HG02970 (cell line): Measurements from ENCODE around the gene TDRD12.
"Not testable (repeated sequence)": the region's sequence is repeated elsewhere in the genome, so short reads cannot be mapped to it uniquely, and the experiment has no call there.

Source experiments
- ATAC-seq: cut with Tn5 transposase; IDR thresholded peaks from one replicate; pipeline ENCODE4 v1.9.1; 2021; ENCODE audit warnings: mild to moderate bottlenecking, moderate library complexity, moderate number of reproducible peaks; ENCODE audit not compliant: unreplicated experiment, low FRiP score

TDRD12 gene

DNA sequence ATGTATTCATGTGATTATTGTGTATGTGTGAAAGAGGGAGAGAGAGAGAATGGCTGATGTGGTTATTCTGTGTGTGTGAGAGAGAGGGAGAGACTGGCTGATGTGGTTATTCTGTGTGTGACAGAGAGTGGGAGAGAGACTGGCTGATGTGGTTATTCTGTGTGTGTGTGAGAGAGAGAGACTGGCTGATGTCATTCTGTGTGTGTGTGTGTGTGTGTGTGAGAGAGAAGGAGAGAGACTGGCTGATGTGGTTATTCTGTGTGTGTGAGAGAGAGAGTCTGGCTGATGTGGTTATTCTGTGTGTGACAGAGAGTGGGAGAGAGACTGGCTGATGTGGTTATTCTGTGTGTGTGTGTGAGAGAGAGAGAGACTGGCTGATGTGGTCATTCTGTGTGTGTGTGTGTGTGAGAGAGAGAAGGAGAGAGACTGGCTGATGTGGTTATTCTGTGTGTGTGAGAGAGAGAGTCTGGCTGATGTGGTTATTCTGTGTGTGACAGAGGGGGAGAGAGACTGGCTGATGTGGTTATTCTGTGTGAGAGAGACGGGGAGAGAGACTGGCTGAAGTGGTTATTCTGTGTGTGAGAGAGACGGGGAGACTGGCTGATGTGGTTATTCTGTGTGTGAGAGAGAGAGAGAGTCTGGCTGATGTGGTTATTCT, 26.2 kb downstream of the TDRD12 start:
- not testable (repeated sequence) for ATAC-seq

DNA sequence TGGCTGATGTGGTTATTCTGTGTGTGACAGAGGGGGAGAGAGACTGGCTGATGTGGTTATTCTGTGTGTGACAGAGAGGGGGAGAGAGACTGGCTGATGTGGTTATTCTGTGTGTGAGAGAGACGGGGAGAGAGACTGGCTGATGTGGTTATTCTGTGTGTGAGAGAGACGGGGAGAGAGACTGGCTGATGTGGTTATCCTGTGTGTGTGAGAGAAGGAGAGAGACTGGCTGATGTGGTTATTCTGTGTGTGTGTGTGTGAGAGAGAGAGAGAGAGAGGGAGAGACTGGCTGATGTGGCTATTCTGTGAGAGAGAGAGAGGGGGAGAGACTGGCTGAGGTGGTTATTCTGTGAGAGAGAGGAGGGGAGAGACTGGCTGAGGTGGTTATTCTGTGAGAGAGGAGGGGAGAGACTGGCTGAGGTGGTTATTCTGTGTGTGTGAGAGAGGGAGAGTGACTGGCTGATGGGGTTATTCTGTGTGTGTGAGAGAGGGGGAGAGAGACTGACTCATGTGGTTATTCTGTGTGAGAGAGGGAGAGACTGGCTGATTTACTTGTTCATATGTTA, 27.1 kb downstream of the TDRD12 start:
- not testable (repeated sequence) for ATAC-seq

DNA sequence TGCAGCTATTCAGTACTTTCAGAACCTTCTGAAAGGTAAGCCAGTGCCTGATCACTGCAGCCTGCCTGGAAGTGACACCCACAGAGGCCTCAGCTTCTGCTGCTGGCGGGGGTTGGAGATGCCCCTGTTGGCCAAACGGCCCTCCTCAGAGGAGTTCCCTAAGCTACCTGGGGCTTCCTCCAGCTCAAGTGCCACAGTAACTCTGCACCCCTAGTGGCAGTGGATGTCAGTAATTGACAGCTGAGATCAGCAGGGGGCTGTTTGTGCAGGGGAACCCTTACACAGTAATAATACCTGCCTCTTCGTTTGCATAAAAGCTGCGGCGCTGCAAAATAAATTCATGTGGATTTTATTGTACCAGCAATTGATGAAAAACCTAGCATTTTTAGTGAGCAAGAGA, 28.9 kb downstream of the TDRD12 start:
- no peak for ATAC-seq

DNA sequence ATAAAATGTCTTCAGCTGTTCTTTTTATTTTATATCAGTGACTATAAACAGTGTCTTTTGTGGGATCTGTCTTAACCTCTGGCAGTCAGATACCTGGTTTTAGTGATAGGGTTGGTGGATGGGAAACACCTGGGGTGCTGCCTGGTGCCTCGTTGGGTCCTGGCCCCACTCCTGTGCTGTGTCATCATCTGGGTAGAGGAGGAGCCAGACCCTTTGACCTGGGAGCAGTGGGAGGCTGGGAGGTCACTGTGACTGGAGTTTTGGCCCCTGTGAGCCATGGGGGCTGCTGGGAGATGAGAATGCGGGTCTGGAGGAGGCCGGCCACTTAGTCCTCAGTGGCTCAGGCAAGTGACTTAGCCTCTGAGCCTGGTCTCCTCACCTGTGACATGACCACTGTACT, 29.4 kb downstream of the TDRD12 start:
- ATAC-seq, result no peak

DNA sequence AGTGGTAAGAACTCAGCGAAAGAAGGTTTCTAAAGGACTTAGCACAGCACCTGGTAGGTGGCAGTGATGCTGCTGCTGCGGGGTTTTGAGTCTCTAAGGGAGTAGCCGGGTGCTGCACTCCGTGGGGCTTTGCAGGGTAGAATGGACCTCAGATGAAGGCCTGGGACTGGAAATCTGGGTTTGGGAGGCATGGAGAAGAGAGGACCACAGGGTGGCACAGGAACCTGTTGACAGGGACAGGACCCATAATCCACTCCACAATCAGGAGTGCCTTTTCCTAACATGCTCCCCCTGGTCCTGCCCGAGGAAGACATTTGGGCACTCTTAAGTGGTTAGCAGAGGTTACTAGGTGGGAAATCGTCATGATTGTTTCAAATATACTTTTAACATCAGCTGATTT, 29.8 kb downstream of the TDRD12 start:
- no peak for ATAC-seq

DNA sequence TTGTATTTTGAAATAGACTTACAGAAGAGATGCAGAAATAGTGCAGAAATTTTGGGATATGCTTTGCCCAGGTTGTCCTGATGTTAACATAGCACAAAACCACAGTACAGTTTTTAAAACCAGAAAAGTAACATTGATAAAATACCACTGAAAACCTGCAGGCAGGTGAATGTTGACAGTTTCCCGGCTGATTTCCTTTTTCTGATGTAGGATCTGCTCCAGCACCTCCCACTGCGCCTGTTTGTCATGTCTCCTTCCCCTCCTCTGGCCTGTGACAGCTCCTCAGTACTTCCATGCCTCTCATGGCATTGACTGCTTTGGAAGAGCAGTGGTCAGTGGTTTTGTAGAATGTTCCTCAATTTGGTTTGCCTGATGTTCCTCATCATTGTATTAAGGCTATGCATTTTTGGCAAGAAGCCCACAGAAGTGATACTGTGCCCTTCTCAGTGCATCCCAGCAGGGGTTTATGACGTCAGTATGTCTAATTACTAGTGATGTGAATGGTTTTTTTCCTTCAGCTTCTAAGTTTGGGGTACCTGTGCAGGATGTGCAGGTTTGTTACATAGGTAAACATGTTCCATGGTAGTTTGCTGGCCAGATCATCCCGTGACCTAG, 31.0 kb downstream of the TDRD12 start:
- no peak for ATAC-seq

DNA sequence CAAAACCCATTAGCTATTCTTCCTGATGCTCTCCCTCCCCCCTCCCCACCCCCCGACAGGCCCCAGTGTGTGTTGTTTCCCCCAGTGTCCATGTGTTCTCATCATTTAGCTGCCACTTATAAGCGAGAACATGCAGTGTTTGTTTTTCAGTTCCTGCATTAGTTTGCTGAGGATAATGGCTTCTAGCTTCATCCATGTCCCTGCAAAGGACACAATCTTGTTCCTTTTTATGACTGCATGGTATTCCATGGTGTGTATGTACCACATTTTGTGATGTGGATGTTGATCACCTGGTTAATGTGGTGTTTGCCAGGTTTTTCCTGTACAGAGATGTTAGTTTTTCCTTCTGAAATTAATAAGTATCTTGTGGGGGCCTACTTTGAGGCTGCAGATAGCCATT, 31.5 kb downstream of the TDRD12 start:
- no peak for ATAC-seq

DNA sequence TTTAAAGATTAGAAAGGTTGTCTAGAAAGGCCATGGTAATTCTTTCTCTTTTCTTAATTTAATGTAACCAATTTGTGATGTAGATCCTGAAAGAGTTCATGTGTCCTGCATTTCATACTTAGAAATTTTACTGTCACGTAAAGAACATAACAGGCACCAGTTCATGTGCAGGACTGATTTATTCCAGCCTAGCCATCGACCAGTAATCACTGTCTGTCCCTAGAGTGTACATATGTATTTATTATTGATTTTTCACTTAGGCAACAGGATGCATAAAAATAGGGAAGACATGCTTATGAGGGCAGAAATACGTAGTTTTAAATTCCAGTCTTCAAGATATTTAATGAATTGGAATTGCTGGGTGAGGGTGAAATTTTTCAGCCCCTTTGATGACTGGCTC, 37.6 kb downstream of the TDRD12 start:
- no peak for ATAC-seq

DNA sequence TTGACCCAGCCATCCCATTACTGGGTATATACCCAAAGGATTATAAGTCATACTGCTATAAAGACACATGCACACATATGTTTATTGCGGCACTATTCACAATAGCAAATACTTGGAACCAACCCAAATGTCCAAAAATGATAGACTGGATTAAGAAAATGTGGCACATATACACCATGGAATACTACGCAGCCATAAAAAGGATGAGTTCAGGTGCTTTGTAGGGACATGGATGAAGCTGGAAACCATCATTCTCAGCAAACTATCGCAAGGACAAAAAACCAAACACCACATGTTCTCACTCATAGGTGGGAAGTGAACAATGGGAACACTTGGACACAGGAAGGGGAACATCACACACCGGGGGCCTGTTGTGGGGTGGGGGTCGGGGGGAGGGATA, 45.8 kb downstream of the TDRD12 start:
- ATAC-seq, result not testable (repeated sequence)

DNA sequence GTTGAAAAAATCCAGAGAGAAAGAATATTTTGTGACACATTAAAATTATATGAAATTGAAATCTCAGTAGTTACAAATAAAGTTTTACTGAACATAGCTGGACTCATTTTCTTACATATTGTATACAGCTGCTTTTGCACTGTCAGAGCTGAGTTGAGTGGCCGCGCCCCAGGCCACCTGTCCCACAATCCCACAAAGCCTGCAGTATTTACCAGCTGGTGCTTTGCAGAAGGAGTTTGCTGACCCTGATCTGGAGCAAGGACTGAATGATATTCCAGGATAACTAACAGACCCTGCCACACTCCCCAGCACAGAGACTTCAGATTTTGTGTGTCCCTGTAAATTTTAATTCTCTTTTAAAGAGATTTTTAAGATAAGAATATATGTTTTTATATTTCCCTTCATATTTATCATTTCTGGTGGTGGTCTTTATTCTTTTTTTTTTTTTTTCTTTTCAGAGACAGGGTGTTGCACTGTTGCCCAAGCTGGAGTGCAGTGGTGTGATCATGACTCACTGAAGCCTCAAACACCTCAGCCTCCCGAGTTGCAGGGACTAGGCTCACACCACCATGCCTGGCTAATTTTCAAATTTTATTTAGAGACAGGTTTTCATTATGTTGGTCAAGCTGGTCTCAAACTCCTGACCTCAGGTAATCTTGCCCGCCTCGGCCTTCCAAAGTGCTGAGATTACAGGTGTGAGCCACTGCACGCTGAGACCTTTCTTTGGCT, 48.5 kb downstream of the TDRD12 start:
- ATAC-seq, result no peak

DNA sequence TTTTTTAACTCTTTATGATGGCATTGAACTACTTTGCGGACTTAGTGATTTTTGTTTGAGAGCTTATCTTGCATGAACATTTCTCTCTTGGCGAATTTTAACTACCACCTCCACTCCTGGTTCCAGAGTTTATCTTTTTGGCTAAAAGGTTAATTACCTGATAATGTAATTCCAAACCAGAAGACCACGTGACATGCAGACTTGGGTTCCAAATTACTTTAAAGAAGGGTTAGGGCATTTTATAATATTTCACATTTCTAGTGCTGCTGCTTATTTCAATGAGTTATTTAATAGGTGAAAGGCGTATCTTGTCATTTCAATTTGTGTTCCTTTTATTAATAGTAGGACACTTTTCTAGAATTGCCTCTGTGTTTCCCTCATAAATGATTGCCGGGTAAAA, 52.0 kb downstream of the TDRD12 start:
- no peak for ATAC-seq

DNA sequence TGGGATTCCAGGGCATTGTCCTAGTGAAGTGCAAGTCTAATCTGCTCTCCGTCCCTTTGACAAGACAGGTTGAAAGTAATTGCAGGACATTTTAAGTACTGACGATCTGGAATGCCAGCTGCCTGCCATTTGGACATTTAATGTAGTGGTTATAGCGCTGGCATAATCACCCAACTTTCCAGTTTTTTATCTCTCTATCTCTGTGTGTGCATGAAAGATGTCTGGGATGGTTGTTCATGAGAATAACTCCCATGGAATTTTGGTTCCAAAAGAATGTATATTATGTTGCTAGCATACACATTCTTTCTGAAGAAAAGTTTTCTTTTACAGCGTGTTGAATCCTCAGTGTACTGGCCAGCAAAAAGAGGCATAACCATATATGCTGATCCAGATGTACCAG, 53.6 kb downstream of the TDRD12 start:
- no peak for ATAC-seq

DNA sequence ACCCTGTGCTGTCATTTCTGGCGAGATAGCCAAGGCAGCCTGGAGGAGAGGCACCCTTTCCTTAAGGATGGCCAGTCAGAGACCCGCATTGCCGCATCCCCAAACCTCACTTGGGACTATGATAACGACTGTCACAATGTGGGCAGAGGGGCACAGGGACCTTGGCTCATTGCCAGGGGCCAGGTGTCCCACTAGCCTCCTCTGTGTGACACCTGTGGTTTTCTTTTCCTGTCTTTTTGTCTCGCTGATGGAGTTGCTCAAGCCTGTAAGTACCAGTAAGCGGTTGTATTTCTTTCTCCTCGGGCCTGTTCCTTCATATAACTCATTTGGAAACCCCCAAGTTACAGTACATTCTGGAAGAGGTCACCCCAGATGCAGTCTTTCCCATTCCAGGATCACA, 59.5 kb downstream of the TDRD12 start:
- no peak for ATAC-seq

DNA sequence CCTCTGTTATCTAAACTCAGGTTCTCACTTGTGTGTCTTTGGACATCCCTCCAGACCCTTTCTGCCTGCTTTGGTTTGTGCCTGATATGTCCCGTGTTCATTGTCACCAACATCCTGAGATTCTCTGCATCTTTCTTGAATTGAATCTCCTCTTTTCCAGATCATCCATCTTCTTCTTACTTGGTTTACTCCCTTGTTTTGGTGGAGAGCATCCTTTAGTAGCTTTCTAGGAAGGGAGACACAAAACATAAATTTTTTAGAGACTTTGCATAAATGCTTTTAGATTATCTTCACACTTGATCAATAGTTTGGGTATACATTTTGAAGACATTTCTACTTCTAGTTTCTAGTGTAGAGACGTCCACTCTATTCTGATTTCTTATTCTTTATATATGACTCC, 61.7 kb downstream of the TDRD12 start:
- no peak for ATAC-seq

DNA sequence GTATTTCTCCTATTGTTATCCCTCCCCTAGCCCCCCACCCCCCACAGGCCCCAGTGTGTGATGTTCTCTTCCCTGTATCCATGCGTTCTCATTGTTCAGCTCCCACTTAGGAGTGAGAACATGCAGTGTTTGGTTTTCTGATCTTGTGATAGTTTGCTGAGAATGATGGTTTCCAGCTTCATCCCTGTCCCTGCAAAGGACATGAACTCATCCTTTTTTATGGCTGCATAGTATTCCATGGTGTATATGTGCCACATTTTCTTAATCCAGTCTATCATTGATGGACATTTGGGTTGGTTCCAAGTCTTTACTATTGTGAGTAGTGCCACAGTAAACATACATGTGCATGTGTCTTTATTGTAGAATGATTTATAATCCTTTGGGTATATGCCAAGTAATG, 62.5 kb downstream of the TDRD12 start:
- not testable (repeated sequence) for ATAC-seq

DNA sequence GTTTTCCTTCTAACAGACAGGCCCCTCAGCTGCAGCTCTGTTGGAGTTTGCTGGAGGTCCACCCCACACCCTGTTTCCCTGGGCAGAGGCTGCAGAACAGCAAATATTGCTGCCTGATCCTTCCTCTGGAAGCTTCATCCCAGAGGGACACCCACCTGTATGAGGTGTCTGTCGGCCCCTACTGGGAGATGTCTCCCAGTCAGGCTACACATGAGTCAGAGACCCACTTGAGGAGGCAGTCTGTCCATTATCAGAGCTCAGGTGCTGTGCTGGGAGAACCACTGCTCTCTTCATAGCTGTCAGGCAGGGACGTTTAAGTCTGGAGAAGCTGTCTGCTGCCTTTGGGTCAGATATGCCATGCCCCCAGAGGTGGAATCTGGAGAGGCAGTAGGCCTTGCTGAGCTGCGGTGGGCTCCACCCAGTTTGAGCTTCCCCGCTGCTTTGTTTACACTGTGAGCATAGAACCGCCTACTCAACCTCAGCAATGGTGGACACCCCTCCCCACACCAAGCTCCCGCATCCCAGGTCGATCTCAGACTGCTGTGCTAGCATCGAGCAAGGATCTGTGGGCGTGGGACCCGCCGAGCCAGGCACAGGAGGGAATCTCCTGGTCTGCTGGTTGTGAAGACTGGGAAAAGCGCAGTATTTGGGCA, 67.7 kb downstream of the TDRD12 start:
- ATAC-seq, result not testable (repeated sequence)

DNA sequence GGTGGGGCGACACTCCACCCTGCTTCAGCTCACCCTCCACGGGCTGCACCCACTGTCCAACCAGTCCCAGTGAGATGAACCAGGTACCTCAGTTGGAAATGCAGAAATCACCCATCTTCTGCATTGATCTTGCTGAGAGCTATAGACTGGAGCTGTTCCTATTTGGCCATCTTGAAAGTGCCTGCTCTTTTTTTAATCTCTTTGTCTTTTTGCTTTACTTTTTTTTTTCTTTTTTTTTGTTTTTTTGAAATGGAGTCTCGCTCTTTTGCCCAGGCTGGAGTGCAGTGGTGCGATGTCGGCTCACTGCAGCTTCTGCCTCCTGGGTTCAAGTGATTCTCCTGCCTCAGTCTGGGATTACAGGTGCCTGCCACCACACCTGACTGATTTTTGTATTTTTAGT, 68.3 kb downstream of the TDRD12 start:
- not testable (repeated sequence) for ATAC-seq

DNA sequence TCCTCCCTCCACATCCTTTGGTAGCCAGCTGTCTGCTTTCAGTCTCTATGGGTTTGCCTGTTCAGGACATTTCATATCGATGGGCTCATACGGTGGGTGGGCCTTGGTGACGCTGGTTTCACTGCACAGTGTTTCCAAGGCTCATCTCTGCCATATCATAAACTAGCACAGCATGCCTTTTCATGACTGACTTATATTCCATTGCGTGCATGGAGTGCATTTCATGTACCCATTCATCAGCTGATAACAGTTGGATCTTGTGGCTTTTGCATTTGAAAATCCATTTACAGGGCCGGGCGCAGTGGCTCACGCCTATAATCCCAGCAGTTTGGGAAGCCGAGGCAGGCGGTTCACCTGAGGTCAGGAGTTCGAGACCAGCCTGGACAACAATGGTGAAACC, 69.9 kb downstream of the TDRD12 start:
- no peak for ATAC-seq

DNA sequence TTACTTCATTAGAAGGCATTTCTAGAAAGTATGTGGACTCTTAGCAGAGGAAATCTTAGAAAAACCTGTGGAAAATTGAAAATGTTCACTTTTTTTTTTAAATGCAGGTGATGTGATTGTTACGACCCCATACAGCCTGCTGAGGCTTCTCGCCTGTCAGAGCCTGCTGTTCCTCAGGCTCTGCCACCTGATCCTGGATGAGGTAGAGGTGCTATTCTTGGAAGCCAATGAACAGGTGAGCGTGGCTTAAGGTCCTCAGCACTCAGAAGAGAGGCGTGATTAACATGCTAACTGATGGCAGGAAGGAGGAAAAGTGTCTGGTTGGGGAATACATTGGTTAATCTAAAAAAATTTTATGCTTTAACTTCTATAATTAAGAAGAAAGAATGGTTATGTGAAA, 78.6 kb downstream of the TDRD12 start:
- no peak for ATAC-seq

DNA sequence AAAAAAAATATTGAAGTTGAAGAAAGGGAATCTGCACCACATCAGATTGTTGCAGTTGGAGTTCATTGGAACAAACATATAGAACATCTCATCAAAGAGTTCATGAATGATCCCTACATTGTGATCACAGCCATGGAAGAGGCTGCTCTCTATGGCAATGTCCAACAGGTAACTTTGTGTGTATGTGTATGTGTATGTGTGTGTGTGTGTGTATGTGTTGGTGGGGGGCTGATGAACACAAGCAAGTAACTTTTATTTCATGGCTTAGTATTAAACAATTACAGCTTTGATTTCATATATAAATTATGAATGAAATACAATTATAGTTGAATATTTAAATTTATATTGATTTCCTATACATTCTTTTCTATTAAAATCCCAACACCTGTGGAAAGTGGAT, 80.6 kb downstream of the TDRD12 start:
- no peak for ATAC-seq

DNA sequence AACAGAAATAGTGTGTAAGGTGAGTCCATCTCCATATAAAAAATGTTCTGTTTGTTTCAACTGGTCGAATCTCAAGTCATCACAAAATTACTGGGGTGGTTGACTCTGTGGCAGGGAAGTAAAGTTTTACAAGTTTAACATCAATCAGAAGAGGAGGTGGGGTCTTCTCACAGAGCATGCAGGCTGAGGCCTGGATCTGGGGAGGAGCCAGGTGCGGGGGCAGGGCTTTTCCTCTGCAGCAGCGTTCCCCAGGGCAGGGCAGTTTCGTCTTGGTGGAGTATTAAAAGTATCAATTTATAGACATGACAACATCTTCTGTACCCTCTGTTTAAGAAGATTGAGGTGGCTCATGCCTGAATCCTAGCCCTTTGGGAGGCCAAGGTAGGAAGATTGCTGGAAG, 81.2 kb downstream of the TDRD12 start:
- ATAC-seq, result no peak
